ENCODE data around the gene IGFBP6.
"Not testable (repeated sequence)": the region's sequence is repeated elsewhere in the genome, so short reads cannot be mapped to it uniquely, and the experiment has no call there.

IGFBP6 gene

DNA sequence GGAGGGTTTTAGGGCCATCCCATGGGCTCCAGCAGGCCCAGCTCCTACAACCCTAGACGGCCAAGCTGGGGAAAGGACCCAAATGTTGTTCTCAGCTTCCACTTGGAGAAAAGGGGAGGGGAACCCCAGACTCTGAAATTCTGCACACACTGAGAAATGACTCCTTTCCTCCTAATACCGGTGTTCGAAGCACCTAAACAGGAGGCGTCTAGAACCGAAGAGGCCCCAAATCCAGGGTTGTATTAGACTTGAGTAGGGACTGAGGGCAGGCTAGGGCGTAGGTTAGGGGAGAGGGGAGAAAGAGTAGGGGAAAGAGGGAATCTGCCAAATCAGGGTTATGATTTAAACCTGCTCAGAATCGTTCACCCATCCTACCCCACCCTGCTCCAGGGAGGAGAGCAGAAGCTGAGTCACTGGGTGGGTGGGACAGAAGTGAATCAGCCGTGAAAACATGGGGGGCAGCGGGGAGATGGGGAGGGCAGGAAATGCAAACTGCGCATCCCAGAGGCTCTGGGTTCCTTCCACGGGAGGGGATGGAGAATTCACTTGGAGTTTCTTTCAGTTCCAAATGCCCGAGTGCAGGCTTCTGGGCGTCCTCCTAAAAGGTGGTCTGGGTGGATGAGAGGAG is 1.0 kb downstream of the IGFBP6 start:
- DNase-seq, result peak; percentile 83

DNA sequence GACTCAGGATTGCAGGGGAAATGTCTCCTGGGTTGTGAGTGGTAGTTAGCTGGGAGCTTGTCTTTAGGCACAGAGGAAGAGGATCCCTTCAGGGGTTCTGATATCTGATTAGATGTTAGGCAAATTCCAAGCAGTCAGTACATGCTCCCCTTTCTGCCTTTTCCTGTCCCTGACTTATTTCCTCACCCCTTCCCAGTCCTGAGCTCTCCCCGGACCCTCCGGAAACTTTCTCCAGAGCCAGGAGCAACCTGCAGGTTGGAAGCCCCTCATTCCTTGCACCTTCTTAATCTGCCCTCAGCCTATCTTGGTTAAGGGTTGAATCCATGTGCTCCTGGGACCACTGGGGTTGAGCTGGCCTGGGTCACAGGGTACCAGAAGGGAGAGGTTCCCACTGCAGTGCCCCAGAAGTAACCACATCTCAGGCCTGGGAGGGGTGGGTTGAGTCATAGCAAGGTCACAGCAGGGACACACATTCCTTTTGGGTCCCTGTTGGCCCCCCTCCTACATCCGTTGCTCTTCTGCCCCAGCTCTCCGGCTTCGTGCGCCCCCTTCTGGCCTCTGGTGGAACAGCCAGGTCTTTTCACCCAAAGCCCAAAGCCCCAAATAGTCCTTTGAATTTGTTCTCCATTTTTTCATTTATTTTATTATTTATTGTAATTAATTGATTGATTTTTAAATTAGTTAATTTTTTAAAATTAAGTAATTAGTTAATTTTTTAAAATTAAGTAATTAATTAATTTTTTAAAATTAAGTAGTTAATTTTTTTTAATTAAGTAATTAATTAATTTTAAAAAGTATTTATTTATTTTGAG is 1.8 kb downstream of the IGFBP6 start:
- peak; percentile 94 for DNase-seq

DNA sequence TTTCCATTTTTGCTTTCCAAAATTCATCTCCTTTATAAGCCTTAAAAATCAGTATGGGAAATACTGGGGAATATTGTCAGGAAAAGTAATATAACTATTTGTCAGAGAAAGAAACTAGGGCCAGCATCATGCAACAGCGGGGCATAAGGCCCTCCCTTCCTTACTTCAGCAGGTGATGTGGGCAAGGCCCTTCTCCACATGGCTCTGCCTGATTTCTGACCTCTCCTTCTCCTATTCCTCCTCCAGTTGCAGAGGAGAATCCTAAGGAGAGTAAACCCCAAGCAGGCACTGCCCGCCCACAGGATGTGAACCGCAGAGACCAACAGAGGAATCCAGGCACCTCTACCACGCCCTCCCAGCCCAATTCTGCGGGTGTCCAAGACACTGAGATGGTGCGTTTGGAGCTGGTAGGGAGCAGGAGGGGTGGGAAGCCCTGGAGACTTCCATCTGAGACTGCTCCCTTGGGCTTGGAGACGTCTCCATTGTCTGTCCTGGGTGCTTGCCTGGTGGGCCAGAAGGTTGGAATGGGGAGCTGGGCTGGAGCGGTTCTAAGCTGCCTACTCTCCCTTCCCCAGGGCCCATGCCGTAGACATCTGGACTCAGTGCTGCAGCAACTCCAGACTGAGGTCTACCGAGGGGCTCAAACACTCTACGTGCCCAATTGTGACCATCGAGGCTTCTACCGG is 3.1 kb downstream of the IGFBP6 start:
- DNase-seq, result no peak

DNA sequence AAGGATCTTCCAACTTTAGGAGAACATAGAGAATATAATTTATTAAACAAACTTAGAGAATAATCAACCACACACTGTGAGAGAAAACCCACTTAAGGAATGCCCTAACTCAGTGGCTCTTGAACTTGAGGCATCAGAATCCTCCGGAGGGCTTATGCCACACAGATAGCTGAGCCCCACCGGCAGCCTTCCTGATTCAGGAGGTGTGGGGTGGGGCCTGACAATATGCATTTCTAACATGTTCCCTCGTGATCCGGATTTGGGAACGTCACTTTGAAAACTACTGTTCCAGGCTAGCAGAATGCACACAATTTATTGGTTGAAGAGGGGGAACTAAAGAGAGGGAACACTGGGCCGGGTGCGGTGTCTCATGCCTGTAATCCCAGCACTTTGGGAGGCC is 3.8 kb downstream of the IGFBP6 start:
- DNase-seq, result no peak

DNA sequence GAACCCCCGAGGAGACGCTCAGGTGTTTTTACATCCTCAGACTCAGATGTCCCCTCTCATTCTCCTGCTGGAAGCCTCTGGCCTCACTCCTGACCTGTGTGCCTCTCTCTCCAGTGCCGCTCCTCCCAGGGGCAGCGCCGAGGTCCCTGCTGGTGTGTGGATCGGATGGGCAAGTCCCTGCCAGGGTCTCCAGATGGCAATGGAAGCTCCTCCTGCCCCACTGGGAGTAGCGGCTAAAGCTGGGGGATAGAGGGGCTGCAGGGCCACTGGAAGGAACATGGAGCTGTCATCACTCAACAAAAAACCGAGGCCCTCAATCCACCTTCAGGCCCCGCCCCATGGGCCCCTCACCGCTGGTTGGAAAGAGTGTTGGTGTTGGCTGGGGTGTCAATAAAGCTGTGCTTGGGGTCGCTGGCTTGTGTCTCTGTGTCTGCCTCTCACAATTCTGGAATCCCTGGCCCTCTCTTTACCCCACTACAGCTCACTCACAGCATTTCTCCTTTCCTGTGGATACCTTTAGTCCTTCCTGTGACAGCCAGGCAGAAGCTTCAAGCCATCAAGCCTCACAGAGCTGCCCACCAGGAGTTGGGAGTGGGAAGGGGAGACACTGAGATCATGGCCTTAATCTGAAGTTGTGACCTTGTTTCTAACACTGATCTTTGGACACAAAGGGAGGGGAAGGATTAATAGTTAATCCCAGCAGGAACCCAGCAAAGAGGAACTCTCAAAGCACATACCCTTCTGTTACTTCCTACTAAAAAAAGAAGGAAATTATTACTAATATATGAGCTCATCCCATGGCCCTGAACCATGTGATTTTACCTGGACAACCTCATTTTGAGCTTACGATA is 4.7 kb downstream of the IGFBP6 start:
- no peak for DNase-seq

DNA sequence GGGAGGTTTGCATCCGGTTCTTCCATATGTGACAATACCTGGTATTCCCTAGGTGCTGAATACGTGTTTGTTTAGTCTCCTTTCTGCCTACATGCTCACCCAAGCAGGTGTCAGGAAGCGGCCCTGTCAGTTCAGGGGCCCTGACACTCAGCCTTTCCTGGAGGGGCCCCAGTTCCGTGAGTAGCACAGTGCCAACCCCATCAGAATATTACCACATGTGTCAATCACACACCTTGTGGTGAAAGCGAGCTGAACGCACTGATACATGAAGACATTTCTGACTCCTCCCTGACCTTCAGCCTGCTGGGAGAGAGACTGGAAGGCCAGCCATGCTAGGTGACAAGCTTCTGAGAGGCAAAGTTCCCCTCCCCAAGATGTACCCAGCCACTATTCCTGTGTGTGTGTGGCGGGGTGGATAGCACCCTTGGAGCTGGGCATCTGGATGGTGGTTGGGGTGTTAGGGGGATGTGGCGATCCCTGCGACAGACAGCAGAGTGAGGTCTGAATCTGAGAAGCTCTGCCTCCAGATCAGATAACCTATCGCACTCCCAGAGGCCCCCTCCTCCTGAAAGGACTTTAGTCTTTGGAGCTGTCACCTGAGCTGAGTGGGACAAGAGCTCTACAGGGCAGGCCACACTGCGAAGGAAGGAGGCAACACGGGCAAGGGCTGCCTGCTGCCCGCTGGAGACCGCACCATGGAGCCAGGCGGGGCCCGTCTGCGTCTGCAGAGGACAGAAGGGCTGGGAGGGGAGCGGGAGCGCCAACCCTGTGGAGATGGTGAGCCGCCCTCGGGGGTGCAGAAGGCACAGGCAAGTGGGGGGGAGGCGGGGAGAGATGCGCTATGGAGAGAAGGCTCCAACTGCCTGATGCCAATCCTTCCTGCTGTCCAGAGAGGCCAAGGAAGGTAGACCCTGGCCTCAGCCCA is 5.7 kb downstream of the IGFBP6 start, which contains the start of gene SOAT2:
Gene SOAT2 (plus strand): TSS at position 604 of the 925 bp plus-strand sequence. CDS start 92 bp downstream, at position 696.
- no peak for DNase-seq

DNA sequence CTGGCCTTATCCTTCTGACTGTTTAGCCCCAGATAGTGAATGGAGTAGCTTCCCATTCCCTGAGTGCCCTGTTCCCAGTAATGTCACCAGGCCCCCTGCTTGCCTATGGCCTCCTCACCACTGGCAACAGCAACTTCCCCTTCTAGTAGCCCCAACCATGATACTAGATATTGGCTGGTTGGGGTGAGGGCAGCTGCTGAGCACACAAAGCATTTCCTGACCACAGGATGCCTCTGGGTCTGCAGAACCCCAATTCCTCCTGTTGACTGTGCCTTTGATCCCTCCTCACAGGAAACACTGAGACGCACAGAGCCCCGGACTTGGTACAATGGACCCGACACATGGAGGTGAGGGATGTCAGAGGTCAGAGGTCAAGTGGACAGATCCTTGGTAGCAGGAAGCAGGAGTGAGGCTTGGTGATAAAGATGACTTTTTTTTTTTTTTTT is 6.4 kb downstream of the IGFBP6 start:
- no peak for DNase-seq

DNA sequence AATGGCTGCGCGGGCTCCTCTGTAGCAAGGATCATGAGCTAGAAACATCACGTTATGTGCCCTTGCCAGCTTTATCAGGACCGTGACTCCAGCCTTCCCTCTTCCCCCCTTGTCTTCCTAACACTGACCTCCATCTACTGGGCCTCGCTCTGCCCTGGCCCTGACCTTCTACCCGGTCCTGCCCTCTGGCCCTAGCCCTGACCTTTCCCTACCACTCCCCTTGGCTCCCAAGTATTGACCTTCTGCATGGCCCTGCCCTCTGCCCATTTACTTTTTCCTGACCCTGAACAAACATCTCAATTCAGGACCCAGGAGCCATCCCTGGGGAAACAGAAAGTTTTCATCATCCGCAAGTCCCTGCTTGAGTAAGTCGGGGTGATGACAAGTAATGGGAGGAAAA is 7.8 kb downstream of the IGFBP6 start:
- DNase-seq, result no peak

DNA sequence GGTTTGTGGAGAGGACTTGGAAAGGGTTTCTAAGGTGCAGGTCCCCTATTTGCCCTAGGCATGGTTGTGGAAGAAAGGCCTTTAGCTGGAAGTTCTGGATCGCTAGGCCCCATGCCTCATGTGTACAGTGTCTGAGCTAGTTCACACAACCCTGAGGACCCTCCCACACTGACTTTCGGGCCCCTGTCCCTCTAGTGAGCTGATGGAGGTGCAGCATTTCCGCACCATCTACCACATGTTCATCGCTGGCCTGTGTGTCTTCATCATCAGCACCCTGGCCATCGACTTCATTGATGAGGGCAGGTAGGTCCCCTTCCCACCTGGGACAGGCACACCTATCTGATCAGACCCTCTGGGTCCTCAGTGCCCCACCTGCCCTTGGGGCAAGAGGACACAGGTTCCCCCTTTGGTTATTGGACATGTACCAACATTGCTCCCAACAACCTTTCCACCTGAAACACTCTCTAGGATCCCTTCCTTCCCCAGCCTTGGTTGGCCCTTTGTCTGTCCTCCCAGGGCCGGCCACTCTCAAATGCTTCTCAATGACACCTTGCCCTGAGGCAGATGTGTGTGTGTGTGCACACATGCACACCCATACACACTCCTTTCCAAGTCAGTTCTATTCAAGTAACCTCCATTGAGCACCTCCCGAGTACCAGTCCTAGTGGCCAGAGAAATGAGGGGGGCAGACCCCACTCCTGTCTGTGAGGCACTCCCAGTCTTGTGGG is 8.4 kb downstream of the IGFBP6 start:
- no peak for DNase-seq

DNA sequence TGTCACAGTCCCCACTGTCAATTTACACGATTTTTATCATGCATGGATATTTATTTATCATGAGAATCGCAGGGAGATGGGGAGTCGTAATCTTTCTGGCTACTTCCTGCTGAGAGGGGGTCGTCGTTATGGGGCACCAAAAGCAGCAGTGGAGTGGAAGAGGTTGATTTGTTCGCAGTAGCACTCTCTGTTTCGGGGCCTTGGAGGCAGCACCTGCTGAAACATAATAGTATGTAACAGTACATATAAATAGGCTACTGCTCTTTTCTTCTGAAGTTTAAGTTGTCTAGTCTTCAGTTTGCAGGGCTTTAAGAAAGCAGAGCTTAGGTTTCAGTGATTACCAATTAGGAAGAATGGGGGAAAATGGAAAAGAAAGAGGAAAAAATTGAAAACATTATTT is 9.7 kb downstream of the IGFBP6 start:
- no peak for DNase-seq

DNA sequence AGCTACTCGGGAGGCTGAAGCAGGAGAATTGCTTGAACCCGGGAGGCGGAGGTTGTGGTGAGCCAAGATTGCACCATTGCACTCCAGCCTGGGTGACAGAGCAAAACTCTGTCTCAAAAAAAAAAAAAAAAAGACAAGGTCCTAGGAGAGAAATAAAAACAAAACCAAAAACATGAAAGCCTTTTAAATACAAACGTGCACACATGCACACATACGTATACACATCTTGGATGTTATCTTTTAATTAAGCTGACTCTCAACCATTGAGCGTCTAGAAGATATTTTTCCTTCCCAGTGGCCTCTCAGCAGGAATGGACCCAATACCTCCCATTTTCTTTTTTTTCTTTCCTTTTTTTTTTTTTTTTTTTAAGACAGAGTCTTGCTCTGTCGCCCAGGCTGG is 15.0 kb downstream of the IGFBP6 start:
- DNase-seq, result not testable (repeated sequence)

DNA sequence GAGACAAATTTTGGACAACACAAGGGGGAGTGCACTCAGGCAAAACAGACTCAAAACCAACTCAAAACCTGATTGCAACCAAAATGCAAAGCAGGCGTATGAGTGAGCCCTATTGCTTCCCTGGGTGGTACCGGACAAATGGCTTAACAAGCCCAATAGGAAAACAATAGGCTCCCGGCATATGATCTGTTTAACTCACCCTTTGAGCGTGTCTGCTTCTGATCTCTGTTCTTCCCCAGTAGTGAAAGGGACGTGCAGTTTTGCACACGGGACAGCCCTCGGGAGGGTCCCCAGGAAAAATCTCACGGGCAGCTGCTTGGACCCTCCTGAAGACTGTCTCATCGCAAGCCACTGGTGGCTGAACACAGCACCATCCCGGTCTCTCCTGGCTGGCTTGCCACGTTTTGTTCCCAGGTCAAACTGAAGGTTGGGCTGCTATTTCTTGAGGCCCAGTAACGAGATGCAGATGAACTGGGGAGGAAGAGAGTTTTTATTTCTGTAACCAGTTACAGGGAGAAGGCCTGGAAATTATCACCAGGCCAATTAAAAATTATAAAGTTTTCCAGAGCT is 15.8 kb downstream of the IGFBP6 start:
- DNase-seq, result no peak

DNA sequence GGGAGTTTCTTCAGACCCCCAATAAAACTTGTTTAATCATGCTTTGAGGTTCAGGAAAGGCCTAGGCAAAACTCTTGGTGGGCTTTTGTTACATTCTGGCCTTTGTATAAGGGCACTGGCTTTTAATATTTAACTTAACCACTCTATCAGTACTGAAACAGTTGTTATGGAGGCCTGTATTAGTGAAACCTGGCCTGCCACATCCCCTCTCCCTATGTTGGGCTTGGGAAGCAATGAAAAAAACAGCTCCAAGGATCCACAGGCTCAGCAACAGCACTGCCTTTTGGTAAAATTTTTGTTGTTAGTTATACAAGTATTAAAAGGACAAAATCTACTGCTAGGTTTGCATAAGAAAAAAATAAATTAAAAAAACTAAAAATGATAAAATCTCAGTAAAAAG is 16.5 kb downstream of the IGFBP6 start:
- DNase-seq, result no peak

DNA sequence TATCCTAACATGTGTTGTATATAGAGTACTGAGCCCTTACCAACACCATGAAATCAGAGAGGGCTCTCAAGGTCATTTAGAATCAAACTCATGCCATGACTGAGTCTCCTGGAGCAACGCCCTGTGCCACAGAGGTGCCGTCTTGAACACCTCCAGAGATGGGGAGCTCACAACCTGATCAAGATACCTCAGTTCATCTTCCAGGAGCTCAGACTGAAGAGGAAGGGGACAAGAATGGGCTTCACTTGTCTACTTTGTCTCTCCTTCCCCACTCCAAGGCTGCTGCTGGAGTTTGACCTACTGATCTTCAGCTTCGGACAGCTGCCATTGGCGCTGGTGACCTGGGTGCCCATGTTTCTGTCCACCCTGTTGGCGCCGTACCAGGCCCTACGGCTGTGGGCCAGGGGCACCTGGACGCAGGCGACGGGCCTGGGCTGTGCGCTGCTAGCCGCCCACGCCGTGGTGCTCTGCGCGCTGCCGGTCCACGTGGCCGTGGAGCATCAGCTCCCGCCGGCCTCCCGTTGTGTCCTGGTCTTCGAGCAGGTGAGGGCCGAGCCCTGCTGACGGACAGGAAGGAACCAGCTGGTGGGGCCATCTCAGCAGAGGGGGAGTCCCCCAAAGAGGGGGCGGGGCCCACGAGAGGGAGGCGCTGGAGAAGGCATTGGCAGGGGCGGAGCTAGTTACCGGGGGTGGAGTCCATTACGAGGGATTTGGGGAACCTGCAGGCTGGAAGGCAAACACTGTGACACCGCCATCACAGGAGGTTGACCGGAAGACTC is 17.8 kb downstream of the IGFBP6 start:
- no peak for DNase-seq

DNA sequence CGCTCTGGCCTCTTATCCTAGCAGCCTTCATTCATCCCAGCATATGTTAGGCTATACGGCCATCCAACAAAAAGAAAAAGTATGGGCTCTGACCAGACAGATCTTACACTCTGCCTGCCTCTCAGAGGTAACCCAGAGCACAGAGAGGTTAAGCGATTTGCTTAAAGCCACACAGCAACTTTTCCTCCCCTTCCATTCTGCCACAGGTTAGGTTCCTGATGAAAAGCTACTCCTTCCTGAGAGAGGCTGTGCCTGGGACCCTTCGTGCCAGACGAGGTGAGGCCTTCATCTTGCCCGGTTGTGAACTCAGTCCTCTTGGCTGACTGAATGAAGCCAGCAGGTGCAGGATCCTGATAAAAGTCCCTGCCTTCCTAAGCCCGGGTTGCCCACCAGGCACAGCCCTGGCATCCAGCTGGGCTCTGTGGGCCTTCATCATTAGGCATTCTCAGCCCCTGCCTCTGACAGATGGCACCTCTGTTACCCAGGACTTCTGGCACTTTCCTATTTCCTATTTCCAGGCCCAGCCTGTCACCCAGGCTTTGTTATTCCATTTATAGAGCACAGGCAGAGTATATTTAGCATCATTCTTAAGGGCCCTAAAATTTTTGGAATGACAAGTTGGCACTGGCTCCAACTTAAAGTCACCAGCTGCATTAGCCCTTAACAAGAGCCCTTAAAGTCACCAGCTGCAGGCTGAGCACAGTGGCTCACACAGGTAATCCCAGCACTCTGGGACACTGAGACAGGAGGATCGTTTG is 18.6 kb downstream of the IGFBP6 start:
- no peak for DNase-seq

DNA sequence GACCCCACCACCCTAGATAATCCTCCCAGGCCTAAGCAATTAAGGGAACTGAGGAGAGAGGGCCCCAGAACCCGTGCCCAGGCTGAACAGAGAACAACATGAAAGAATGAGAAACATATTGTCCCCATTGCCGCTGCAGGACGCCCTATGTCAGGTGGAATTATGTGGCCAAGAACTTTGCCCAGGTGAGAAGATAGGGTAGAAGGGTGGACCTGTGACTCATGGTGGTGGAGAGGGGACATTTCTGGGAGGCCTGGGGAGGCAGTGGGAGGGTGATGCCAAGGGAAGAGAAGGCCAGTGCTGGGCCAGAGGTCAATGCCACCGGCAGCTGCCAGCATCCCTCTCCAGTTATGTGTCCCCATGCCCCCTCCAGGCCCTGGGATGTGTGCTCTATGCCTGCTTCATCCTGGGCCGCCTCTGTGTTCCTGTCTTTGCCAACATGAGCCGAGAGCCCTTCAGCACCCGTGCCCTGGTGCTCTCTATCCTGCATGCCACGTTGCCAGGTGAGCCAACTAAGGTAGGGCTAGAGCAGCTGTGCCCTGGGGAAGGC is 21.4 kb downstream of the IGFBP6 start:
- no peak for DNase-seq

DNA sequence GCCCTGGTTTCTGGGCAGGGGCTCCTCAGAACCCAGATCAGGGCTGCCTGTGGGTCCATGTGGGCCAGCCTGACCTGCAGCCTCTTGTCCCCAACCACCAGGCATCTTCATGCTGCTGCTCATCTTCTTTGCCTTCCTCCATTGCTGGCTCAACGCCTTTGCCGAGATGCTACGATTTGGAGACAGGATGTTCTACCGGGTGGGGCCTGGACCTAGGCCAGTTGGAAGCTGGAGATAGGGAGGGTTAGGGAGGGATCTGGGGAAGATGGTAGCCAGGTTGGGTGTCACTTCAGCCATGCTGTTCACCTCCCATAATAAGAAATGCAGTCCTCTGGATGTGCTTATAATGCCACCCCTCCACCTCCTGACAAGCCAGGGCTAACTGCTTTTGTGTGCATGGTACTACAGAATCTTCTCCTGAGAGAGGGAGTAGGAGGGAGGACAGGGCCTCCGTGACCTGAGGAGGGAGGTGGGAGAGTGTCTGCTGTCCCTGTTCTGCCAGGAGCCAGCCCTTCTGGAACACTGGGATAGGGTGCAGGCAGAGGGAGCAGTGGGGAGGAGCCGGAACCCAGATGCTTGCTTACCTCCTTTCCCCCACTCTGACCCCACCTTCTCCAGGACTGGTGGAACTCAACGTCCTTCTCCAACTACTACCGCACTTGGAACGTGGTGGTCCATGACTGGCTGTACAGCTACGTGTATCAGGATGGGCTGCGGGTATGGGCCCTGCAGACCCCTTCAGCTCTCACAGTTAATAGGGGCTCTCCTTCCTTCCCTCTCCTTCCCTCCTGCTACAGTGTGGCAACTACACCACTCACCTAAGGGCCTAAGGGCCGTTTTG is 23.4 kb downstream of the IGFBP6 start:
- DNase-seq, result no peak

DNA sequence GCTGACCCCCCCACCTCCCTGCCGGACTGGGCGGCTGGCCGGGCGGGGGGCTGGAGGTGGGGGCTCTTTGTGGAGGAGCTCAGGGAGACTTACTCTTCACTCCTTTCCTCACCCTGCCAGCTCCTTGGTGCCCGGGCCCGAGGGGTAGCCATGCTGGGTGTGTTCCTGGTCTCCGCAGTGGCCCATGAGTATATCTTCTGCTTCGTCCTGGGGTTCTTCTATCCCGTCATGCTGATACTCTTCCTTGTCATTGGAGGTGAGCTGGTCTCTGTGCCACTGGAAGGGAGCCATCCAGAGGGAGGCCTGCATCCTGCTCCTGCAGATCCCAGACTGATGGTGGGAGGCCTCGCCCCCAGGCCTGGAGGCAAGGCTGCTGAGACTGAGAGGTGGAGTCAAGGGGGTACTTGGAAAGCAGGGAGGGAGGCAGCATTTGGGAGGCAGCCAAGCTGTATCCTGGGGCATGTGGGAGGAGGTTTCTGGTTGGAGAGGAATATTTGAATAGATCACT is 25.5 kb downstream of the IGFBP6 start:
- no peak for DNase-seq

All from HCEC 1CT (cell line).